Measurements from ENCODE around the gene CA10.

The CA10 gene

GRCh38 chr17:51710634-51710979 is 447.9 kb downstream of the CA10 start:
- DNase-seq, result no peak

GRCh38 chr17:51709694-51710633 is 448.6 kb downstream of the CA10 start:
- no peak for DNase-seq

DNA sequence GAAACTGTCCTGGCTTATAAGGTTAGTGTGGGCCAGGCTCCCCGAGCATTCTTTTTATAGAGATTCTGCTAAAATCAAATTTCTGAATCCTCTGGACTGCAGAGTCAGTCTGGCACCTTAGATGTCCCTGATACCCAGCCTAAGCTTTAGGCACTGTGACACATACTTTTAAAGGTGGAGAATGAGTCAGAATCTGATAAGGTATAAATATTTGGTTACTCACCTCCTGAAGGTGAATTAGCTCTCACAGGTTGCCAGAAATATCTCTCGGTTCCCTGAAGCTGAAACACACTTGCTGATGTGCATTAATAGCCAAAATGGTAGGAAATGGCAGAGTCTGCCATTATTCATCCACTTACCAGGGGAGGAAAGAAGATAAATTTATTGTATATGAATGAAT is 451.3 kb downstream of the CA10 start:
- DNase-seq, result no peak

DNA sequence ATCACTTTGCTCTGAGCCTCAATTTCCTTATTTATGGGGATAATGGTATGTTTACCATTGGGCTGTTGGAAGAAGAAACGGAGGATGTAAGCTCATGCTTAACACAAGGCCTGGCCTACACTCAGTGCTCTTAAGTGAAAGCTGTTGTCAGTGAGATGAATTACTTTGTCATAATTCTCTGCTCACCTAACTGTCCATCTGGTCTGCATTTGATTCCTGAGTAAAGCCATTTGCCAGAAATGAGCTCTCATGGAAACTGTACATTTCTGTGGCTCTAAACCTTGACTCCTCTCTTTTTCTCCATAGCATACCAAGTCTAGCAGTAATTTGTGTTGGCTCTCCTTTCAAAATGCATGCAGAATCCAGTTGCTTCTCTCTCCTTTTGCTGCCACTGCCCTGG is 452.4 kb downstream of the CA10 start:
- DNase-seq, result no peak

DNA sequence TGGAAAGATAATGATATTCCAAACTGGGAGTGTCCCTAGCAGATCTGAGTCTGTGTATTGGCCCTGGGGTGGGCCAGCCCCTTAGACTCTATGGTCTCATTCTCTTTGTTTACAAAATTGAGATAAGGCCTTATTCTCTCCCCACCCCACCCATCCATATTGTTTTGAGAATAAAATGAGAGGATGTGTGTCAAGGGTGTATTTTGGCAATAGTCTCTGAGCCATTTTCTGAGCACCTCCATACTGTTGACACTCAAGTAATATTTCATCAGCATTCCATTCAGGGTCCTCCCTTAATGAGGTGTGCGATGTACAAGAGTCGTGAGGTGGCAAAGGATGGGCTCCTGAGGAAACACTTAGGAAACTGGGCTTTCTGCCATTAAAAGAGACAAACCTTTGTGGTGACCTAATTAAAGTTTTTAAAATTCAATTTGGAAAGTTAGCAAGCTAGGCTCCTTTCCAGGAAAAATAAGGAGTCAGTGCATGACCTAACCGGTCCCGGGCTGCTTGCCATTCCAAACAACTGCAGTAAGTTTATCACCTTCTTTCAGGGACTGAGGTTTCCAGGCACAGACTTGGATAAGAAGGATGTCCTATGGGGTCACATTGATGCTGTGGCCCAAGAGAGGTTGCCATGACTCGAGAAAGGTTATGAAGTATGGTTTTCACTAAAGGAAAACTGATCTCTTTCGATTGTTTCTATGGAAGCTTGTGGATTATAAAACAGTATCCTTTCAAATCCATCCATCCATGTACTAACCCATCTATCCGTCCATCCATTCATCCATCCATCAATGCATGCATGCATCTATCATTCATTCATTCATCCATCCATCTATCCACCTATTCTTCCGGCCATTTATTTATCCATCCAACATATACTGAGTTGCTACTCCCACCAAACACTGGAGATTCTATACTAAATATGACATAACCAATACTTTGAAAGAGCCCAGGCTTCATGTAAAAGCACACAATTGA is 454.9 kb downstream of the CA10 start:
- no peak for DNase-seq

DNA sequence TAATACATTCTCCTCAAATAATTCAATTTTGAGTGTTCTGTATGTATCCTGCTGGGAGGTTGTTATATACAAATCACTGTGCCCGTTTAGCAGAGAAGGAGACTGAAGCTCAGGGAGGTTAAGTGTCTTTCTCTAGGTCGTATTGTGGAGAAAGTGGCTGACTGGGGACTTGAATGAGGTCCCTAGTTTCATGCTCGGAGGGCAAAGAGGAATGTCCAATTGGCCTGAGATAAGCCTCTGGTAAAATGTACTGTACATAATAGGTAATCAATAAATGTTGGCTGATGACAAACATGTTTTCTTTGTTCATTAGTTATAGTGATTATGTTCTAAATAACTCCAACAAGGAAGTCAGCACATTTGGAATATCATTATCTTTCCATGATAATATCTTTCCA is 455.6 kb downstream of the CA10 start:
- no peak for DNase-seq

- DNase-seq, result no peak
These were observed 457.0 kb downstream of the CA10 start for GRCh38 chr17:51701501-51701900.

- DNase-seq, result no peak
These were observed 458.3 kb downstream of the CA10 start for GRCh38 chr17:51700011-51700760.

DNA sequence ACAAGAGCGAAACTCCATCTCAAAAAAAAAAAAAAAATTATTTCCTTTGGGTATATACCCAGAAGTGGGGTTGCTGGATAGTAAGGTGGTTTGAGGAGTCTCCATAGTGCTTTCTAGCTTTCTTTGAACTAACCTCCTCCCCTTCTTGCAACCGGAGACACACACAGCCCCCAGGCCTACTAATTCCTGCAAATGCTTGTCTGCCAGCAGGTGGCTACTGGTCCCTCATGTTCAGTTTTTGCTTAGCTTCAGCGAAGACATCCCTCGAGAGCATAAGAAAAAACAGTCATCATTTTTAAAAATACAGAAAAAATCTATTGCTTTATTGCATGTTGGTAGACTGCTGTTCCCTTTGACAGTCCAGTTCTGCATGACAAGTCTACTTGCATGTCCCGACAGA is 459.2 kb downstream of the CA10 start:
- DNase-seq, result no peak

DNA sequence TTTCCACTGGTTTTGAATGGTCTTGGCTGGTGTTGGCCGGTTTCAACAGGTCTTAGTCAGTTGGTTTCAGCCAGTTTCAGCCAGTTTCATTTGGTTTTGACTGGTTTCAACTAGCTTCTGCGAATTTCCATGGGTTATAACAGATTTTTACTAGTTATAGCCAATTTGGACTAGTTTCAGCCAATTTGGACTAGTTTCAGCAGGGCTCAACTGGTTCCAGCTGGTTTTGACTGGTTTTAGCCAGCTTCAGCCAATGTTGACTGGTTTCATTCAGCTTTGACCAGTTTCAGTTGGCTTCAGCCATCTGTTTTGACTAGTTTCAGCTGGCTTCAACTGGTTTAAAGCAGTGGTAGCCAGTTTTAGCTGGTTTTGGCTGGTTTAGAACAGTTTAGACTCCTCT is 465.6 kb downstream of the CA10 start:
- DNase-seq, result no peak

- no peak for DNase-seq
These were observed 470.6 kb downstream of the CA10 start for GRCh38 chr17:51687887-51688286.

DNA sequence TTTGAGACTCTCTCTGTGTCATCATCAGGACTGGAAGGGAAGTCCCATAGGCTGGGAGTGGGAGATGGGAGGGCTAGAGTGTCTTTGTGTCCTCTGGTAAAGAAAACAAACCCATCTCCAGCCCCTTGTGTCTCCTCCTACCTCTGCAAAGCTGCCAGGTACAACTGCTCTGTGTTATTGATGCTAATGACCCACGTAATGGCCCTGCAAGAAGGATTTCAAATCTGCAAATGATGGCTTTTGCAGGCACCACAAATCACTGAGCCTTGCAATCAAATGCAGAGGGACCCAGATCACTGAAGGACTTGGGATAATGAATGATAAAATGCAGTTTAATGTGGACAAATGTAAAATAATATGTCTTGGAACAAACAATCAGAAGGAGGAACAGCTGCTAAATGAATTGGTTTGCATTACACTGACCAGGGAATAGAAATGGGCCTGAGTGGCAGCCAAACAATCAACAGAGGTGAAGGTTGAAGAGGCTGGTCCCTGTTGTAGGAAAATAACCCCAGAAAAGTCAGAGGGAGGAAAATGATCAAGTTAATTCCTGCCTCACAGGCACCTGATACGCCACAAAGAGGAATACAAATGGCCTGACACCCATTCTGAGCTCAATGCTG is 473.1 kb downstream of the CA10 start:
- DNase-seq, result no peak

- DNase-seq, result no peak
These were observed 474.3 kb downstream of the CA10 start for GRCh38 chr17:51684214-51684613.

DNA sequence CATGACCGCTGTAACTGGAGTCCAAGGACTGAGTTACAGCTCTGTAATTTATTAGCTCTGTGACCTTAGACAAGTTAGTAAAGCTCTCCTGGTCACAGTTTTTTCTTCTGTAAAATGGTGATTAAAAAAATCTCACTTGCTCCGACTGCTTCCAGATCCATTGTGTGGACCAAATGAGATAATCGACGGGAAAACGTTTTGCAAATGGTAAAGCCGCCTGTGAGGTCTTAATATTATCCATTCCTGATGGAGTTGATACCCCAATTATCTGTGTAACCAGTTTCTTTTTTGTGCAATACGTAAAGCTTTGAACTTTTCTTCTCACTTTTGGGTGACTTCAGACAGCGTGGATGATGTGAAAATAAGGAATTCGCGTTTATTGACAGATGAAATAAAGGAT is 475.2 kb downstream of the CA10 start:
- no peak for DNase-seq

DNA sequence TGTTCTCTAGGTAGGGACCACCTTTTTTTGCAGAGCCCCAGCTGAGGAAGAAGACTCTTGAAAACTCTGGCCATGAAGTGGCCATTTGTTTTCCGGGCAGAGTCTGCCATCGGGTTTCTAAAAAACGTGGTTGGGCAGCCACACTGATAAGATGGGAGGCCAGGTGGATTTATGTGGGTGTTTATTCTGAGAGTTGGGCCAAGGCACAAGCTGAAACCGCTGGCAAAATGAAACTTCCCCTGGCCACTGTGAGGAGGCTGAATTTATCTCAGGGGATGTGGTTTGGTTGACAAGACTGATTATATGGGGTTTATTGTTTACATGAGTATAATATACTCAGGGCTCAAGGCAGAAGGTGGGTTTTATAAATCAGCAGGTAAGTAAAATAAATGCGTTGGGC is 476.4 kb downstream of the CA10 start:
- no peak for DNase-seq

DNA sequence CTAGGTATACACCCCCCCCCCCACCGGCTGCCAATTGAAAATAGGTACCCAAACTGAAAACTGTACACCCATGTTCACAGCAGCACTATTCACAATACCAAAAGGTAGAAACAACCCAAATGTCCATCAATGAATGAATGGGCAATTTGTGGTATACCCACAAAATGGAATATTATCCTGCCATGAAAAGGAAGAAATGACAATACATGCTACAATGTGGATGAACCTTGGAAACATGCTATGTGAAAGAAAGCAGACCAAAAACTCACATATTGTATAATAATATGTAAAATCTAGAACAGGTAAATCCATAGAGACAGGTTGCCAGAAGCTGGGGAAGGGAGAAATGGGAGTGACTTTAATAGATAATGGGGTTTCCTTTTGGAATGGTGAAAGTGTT is 480.6 kb downstream of the CA10 start:
- no peak for DNase-seq

GRCh38 chr17:51676691-51677487 is 481.6 kb downstream of the CA10 start:
- DNase-seq, result no peak

DNA sequence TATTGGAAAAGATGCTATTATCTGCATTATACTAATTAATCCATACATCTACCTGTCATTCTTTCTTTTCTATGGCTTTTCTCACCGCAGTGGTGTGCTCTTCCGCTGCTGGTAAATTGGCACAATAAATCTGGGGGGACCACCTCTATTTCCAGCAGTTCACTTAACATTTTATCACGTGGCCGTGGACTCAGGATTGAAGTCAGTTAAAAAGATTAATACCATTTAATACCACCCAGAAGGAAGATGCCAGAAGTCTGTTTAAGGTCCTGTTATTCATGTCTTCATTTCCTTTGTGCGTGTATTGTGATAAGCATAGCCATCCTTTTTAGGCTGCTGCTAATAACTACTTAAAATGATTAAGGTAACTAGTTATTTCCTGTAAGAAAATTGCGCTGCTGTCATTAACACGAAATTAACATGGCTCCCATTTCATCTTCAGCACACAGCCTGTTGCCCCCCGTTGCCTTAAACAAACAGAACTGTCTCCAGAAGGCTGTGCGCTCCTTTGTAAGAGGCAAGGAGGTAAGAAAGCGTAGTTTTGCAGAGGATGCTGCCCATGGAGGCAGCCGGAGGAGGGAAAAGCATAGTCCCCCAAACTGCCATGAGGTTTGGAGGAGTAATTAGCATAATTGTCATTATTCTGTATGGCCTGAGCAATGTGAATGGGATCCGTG is 483.8 kb downstream of the CA10 start:
- DNase-seq, result no peak

DNA sequence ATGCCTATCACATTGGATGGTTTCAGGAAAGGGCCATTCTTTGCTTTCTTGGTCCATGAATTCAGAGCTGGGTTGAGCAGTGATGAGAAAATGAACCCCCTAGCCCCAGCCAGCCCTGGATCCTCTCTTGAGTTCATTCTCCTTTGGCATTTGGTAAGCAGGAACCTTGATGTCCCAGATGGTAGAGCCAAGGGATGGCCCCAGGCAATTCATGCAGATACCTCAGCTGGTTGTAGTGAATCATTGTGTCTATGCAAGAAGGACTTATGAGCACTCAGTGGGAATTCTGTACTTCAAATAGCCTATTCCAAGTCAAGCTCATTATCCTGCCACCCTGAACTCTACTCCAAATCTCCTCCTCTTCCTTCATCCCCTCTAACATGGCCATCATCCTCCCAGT is 485.4 kb downstream of the CA10 start:
- no peak for DNase-seq

GRCh38 chr17:51672065-51672464 is 486.4 kb downstream of the CA10 start:
- DNase-seq, result no peak

DNA sequence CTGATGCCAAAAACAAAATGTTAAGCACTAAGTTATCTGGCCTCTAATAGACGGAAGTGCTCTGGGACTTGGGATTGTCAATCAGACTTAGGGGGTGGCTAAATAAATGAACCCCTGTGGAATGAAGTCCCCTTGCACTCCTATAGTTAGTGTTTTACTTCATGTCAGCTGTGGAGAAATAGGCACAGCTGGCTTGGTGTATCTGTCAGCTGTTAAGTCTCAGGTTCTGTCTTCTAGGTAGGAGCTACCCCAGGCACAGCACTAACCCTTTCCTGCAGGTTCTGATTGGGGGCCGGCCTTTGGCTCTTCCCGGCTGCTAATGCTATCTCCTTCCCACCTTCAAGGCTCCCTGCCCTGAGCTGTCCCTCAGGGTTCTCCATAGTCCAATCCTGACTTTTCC is 487.6 kb downstream of the CA10 start:
- no peak for DNase-seq

DNA sequence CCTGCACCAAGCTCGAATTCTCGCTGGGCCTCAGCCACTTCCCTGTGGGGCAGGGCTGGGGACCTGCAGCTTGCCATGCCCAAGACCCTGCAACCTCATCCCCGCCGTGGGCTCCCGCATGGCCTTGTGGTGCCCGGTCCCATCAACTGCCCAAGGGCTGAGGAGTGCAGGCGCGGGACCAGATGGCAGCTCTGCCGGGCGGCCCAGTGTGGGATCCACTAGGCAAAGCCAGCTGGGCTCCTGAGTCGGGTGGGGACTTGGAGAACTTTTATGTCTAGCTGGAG is 489.6 kb downstream of the CA10 start:
- no peak for DNase-seq
